Naive thymus-derived CD4-positive, alpha-beta T cell (primary cell): ENCODE data around the gene HYAL1. TPM values are rescaled to one million over a fixed set of nuclear protein-coding genes. Genes with fewer than 3 reads are reported as not detected.
A peak's percentile ranks its signal among the peaks of the same experiment; 100 is the strongest.

ENCODE experiments used
- ATAC-seq: fragments of 150-1000 bp; cut with Tn5 transposase; 2 replicates; pipeline ENCODE4 v1.10.0; 2021; ENCODE audit warnings: mild to moderate bottlenecking, moderate library complexity
- CTCF ChIA-PET: fragments of 350-600 bp; sonication (Branson Sonifier 250); formaldehyde crosslinking; loops from one replicate; lab custom pipeline; 2021; ENCODE audit warnings: antibody characterized with exemption; lab: Charles Lee
- POLR2A ChIA-PET: fragments of 350-600 bp; sonication (Branson Sonifier 250); formaldehyde crosslinking; loops from one replicate; lab custom pipeline; 2021; ENCODE audit warnings: antibody characterized with exemption, inconsistent platforms; lab: Charles Lee
- DNase-seq, 9 donors: peaks; one replicate each; pipeline versions ENCODE4 v3.0.0 to v3.0.0-alpha.2; 2020 to 2022; ENCODE audit warnings: mixed read lengths in 1 of 9
- H3K27ac ChIP-seq: one replicate; pipeline ENCODE4 v1.7.0; 2013; ENCODE audit warnings: mild to moderate bottlenecking, low read depth, low read length, moderate library complexity
- H3K27me3 ChIP-seq, 2 donors: one replicate each; pipeline ENCODE4 v1.7.0; 2013; ENCODE audit warnings: low read length in 2 of 2, mild to moderate bottlenecking in 2 of 2, moderate library complexity in 2 of 2; ENCODE audit not compliant: control insufficient read depth in 2 of 2, insufficient read depth in 2 of 2
- H3K36me3 ChIP-seq, 3 experiments: 1 replicate in 2 of 3; 2 replicates in 1 of 3; pipeline ENCODE4 v1.7.0; 2013; ENCODE audit warnings: low read length in 3 of 3, mild to moderate bottlenecking in 3 of 3, moderate library complexity in 1 of 3; ENCODE audit not compliant: insufficient read depth in 3 of 3, control insufficient read depth in 2 of 3
- H3K4me1 ChIP-seq, 2 donors: one replicate each; pipeline ENCODE4 v1.7.0; 2013; ENCODE audit warnings: low read length in 2 of 2, mild to moderate bottlenecking in 2 of 2, moderate library complexity in 1 of 2; ENCODE audit not compliant: control insufficient read depth in 2 of 2, insufficient read depth in 2 of 2
- H3K4me3 ChIP-seq: 2 replicates; pipeline ENCODE4 v1.7.0; 2013; ENCODE audit warnings: mild to moderate bottlenecking, low read length
- H3K9me3 ChIP-seq, 3 experiments: 1 replicate in 2 of 3; 2 replicates in 1 of 3; pipeline ENCODE4 v1.7.0; 2013; ENCODE audit warnings: low read length in 3 of 3; ENCODE audit not compliant: control insufficient read depth in 2 of 3
- H3K27ac Mint-ChIP-seq, 9 donors: one replicate each; pipeline ENCODE4 v1.8.0; 2020 to 2022; ENCODE audit warnings: mixed read lengths in 9 of 9, mild to moderate bottlenecking in 8 of 9, moderate library complexity in 5 of 9, inconsistent platforms in 2 of 9
- H3K27me3 Mint-ChIP-seq, 5 donors: one replicate each; pipeline ENCODE4 v1.8.0; 2021 to 2022; ENCODE audit warnings: mixed read lengths in 5 of 5, mild to moderate bottlenecking in 1 of 5
- H3K36me3 Mint-ChIP-seq, 5 donors: one replicate each; pipeline ENCODE4 v1.8.0; 2020 to 2022; ENCODE audit warnings: mixed read lengths in 5 of 5, mild to moderate bottlenecking in 3 of 5, inconsistent platforms in 1 of 5
- H3K4me1 Mint-ChIP-seq, 7 donors: one replicate each; pipeline ENCODE4 v1.8.0; 2020 to 2022; ENCODE audit warnings: mixed read lengths in 7 of 7, mild to moderate bottlenecking in 3 of 7, inconsistent platforms in 1 of 7
- H3K4me3 Mint-ChIP-seq, 10 donors: one replicate each; pipeline ENCODE4 v1.8.0; 2020 to 2022; ENCODE audit warnings: mild to moderate bottlenecking in 10 of 10, mixed read lengths in 10 of 10, moderate library complexity in 6 of 10, inconsistent platforms in 2 of 10
- H3K9me3 Mint-ChIP-seq, 11 donors: one replicate each; pipeline ENCODE4 v1.8.0; 2020 to 2022; ENCODE audit warnings: mixed read lengths in 11 of 11, mild to moderate bottlenecking in 4 of 11, inconsistent platforms in 1 of 11, moderate library complexity in 1 of 11
- intact Hi-C, 2 donors: fragments of 100-400 bp; cut with micrococcal nuclease; formaldehyde crosslinking; loops; one replicate each; pipeline ENCODE4 v1.15.1; 2023
- polyA plus RNA-seq, 2 donors: library from polyadenylated mRNA; unstranded; fragments of 300-500 nt; fragmentation: Illumina TruSeq; gene quantifications; one replicate each; pipeline ENCODE4 v1.2.3, GENCODE V29; 2021
- total RNA-seq, 6 experiments: library from RNA in 5 of 6; stranded (reverse) in 5 of 6; gene quantifications; 1 replicate in 5 of 6; 2 replicates in 1 of 6; pipeline ENCODE4 v1.2.3 and lab custom pipeline; 2021 to 2026

HYAL1 gene
- total and polyA plus RNA-seq, 7 experiments from 2014 or later: 0.12 to 0.51 (median 0.28) TPM; not detected in 1

DNA sequence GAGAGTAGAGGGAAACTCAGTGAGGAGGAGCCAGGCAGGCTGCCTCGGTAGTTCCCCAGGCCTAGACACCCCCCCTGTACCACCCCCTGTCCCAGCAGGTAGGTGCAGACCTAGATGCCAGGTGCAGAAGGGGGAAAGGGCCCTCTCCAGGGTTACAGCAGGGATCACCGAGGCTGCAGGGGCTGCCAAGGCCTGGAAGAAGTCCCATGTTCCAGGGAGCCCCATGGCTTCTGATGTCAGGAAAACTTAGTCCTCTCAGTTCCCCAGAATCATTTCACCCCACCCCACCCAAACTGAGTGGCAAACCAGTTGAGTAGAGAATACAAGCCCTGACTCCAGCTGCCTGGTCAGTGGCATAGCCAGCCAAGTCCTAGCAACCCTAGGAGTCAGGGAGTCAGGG lies 41.9 kb downstream of the HYAL1 start:
- no peak overlapping the region for H3K27ac ChIP-seq
- H3K4me3 ChIP-seq: no peak overlapping the region
- intact Hi-C loops: no loop called here
- Mint-ChIP-seq H3K27me3 (peaks cover 0 to 7% (median 0%) of the 10 kb centered on the region in 5 donors), H3K36me3 (peaks cover 0 to 16% (median 0%) of the 10 kb centered on the region in 5 donors), H3K9me3 (no peaks in the 10 kb centered on the region), H3K4me3 (peak overlapping the region in 5 of 10 donors; percentile 8 to 86 (median 43)), H3K27ac (peak overlapping the region in 2 of 9 donors; percentile 19 to 71), H3K4me1 (peaks cover 0 to 12% (median 4%) of the 10 kb centered on the region in 7 donors)
- no peaks in the 10 kb centered on the region for H3K9me3 ChIP-seq
- H3K27me3 ChIP-seq: no peaks in the 10 kb centered on the region
- DNase-seq: no peak
- ChIA-PET CTCF (interaction anchor here (0.9 to 1.0 kb wide), 2 partner anchors 17 to 69 kb away, joined by 3 to 4 read pairs; partner anchors contain the start of gene LSMEM2), POLR2A (interaction anchor here (1.0 to 1.4 kb wide), 2 partner anchors 14 to 26 kb away, joined by 3 to 5 read pairs; partner anchors contain the start of gene GNAI2)
- H3K4me1 ChIP-seq: peaks cover 6% of the 10 kb centered on the region in 2 donors
- ATAC-seq: no peak
- H3K36me3 ChIP-seq: peaks cover 5 to 30% (median 8%) of the 10 kb centered on the region in 3 experiments

- ChIA-PET CTCF (interaction anchor here (1.0 to 2.7 kb wide), 2 partner anchors 12 to 17 kb away, joined by 4 to 8 read pairs; partner anchors contain the start of gene LSMEM2), POLR2A (interaction anchor here (1.0 to 1.4 kb wide), 3 partner anchors 13 to 76 kb away, joined by 3 to 5 read pairs (median 3); partner anchors contain the start of gene GNAI2)
- H3K36me3 Mint-ChIP-seq: peaks cover 0 to 19% (median 0%) of the 10 kb centered on the region in 5 donors
- peaks cover 0 to 4% (median 0%) of the 10 kb centered on the region in 5 donors for H3K27me3 Mint-ChIP-seq
- Histone ChIP-seq H3K27me3 (no peaks in the 10 kb centered on the region), H3K4me1 (peaks cover 6% of the 10 kb centered on the region in 2 donors), H3K9me3 (no peaks in the 10 kb centered on the region), H3K4me3 (no peak overlapping the region), H3K36me3 (peaks cover 8 to 35% (median 8%) of the 10 kb centered on the region in 3 experiments), H3K27ac (no peak overlapping the region)
- H3K27ac Mint-ChIP-seq: peak overlapping the region in 3 of 9 donors; percentile 19 to 71 (median 41)
- H3K9me3 Mint-ChIP-seq: no peaks in the 10 kb centered on the region
- DNase-seq (no peak), ATAC-seq (no peak)
- intact Hi-C loops: loop anchor here (1.0 kb wide), 4 partner anchors 12 to 67 kb away; no protein-coding TSS in a partner anchor
- peak overlapping the region in 5 of 10 donors; percentile 8 to 86 (median 64) for H3K4me3 Mint-ChIP-seq
- peaks cover 0 to 12% (median 4%) of the 10 kb centered on the region in 7 donors for H3K4me1 Mint-ChIP-seq
Measured at GRCh38 chr3:50260942-50261441, 42.4 kb downstream of the HYAL1 start.

GRCh38 chr3:50260027-50260941 lies 43.1 kb downstream of the HYAL1 start:
- Mint-ChIP-seq H3K27me3 (no peaks in the 10 kb centered on the region), H3K4me1 (peaks cover 0 to 12% (median 4%) of the 10 kb centered on the region in 7 donors), H3K4me3 (peak overlapping the region; percentile 57 to 86 (median 68)), H3K36me3 (peaks cover 0 to 19% (median 0%) of the 10 kb centered on the region in 5 donors), H3K9me3 (no peaks in the 10 kb centered on the region), H3K27ac (peak overlapping the region in 8 of 9 donors; percentile 38 to 85 (median 77))
- H3K27me3 ChIP-seq: no peaks in the 10 kb centered on the region
- DNase-seq: peak; percentile 58 to 95 (median 78)
- peaks cover 6% of the 10 kb centered on the region in 2 donors for H3K4me1 ChIP-seq
- intact Hi-C loops: loop anchor here (1.0 kb wide), 4 partner anchors 13 to 66 kb away; no protein-coding TSS in a partner anchor
- ATAC-seq: peak; percentile 95
- CTCF ChIA-PET: interaction anchor here (0.9 to 2.7 kb wide), 3 partner anchors 11 to 35 kb away, joined by 4 to 8 read pairs (median 4); partner anchors contain the start of gene LSMEM2
- H3K36me3 ChIP-seq: peaks cover 8 to 41% (median 8%) of the 10 kb centered on the region in 3 experiments
- no peaks in the 10 kb centered on the region for H3K9me3 ChIP-seq
- peak overlapping the region; percentile 76 for H3K27ac ChIP-seq
- peak overlapping the region; percentile 43 for H3K4me3 ChIP-seq
- POLR2A ChIA-PET: interaction anchor here (0.5 to 2.4 kb wide), 6 partner anchors 12 to 1909 kb away, joined by 3 to 7 read pairs (median 3); no protein-coding TSS in a partner anchor

GRCh38 chr3:50259432-50260026 lies 43.8 kb downstream of the HYAL1 start:
- Histone ChIP-seq H3K27ac (peak overlapping the region; percentile 76), H3K4me3 (peak overlapping the region; percentile 43), H3K9me3 (no peaks in the 10 kb centered on the region), H3K27me3 (no peaks in the 10 kb centered on the region), H3K36me3 (peaks cover 8 to 48% (median 12%) of the 10 kb centered on the region in 3 experiments), H3K4me1 (peaks cover 6 to 7% of the 10 kb centered on the region in 2 donors)
- CTCF ChIA-PET: interaction anchor here (0.7 to 2.7 kb wide), 6 partner anchors 8 to 65 kb away, joined by 4 to 8 read pairs (median 4); partner anchors contain the start of gene GNAI2
- no peaks in the 10 kb centered on the region for H3K9me3 Mint-ChIP-seq
- peak; percentile 16 for ATAC-seq
- H3K4me1 Mint-ChIP-seq: peaks cover 0 to 12% (median 4%) of the 10 kb centered on the region in 7 donors
- POLR2A ChIA-PET: interaction anchor here (0.9 to 2.4 kb wide), 4 partner anchors 11 to 78 kb away, joined by 3 to 7 read pairs (median 4); no protein-coding TSS in a partner anchor
- H3K27me3 Mint-ChIP-seq: no peaks in the 10 kb centered on the region
- peaks cover 0 to 19% (median 0%) of the 10 kb centered on the region in 5 donors for H3K36me3 Mint-ChIP-seq
- intact Hi-C loops: loop anchor here (1.0 kb wide), 4 partner anchors 13 to 65 kb away; no protein-coding TSS in a partner anchor
- peak overlapping the region; percentile 58 to 86 (median 72) for H3K4me3 Mint-ChIP-seq
- H3K27ac Mint-ChIP-seq: peak overlapping the region in 8 of 9 donors; percentile 41 to 85 (median 77)
- DNase-seq: no peak

DNA sequence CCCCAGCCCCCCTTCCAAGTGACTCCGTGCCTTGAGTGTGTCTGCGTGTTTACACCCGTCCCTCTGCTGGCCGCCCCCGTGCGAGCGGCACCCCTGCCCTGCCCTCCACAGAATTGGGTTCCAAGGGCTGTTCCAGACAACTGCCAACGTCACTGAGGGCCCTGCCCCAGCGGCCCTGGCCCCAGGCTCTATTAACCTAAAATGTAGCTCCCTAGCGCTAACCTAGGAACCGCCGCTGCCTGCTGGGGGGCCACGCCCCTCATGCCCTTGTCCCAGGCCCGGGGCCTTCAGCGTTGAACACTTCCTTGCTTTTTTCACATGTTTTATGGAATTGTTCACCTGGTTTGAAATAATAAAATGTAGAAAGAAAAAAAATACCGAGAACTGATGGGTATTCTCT lies 44.4 kb downstream of the HYAL1 start:
- no peak for ATAC-seq
- ChIA-PET CTCF (interaction anchor here (0.7 to 2.7 kb wide), 6 partner anchors 9 to 65 kb away, joined by 4 to 8 read pairs (median 4); partner anchors contain the start of gene GNAI2), POLR2A (interaction anchor here (1.0 to 2.4 kb wide), 4 partner anchors 11 to 78 kb away, joined by 3 to 7 read pairs (median 4); no protein-coding TSS in a partner anchor)
- Histone ChIP-seq H3K27ac (peak overlapping the region; percentile 47), H3K9me3 (no peaks in the 10 kb centered on the region), H3K27me3 (no peaks in the 10 kb centered on the region), H3K4me3 (no peak overlapping the region), H3K4me1 (peaks cover 6 to 8% of the 10 kb centered on the region in 2 donors), H3K36me3 (peaks cover 8 to 54% (median 12%) of the 10 kb centered on the region in 3 experiments)
- Mint-ChIP-seq H3K4me3 (peak overlapping the region in 1 of 10 donors; percentile 29), H3K27me3 (no peaks in the 10 kb centered on the region), H3K4me1 (peaks cover 0 to 13% (median 4%) of the 10 kb centered on the region in 7 donors), H3K9me3 (no peaks in the 10 kb centered on the region), H3K36me3 (peaks cover 0 to 19% (median 0%) of the 10 kb centered on the region in 5 donors), H3K27ac (peak overlapping the region in 3 of 9 donors; percentile 51 to 81 (median 63))
- intact Hi-C loops: no loop called here
- no peak for DNase-seq
